Activated naive CD4-positive, alpha-beta T cell treated with anti-CD3 and anti-CD28 coated beads for 36 hours (primary cell): ENCODE data around the gene ZNF219. TPM values are rescaled to one million over a fixed set of nuclear protein-coding genes. Genes with fewer than 3 reads are reported as not detected.

Source experiments
- CTCF ChIA-PET: fragments of 350-600 bp; sonication (Branson Sonifier 250); formaldehyde crosslinking; loops from one replicate; lab custom pipeline; 2021; ENCODE audit warnings: antibody characterized with exemption; lab: Charles Lee
- DNase-seq: peaks from one replicate; pipeline ENCODE4 v3.0.0-alpha.2; 2020
- H3K27ac Mint-ChIP-seq: one replicate; pipeline ENCODE4 v1.8.0; 2021; ENCODE audit warnings: mild to moderate bottlenecking, mixed read lengths
- H3K27me3 Mint-ChIP-seq: one replicate; pipeline ENCODE4 v1.8.0; 2021; ENCODE audit warnings: low read depth, mixed read lengths
- H3K36me3 Mint-ChIP-seq: one replicate; pipeline ENCODE4 v1.8.0; 2021; ENCODE audit warnings: low read depth, mixed read lengths
- H3K4me1 Mint-ChIP-seq: one replicate; pipeline ENCODE4 v1.8.0; 2021; ENCODE audit warnings: low read depth, mixed read lengths
- H3K4me3 Mint-ChIP-seq: one replicate; pipeline ENCODE4 v1.8.0; 2021; ENCODE audit warnings: mild to moderate bottlenecking, moderate library complexity, mixed read lengths
- H3K9me3 Mint-ChIP-seq: one replicate; pipeline ENCODE4 v1.8.0; 2021; ENCODE audit warnings: mixed read lengths
- intact Hi-C: fragments of 100-400 bp; cut with micrococcal nuclease; formaldehyde crosslinking; loops from one replicate; pipeline ENCODE4 v1.15.1; 2023
- total RNA-seq, 2 experiments: library from RNA; stranded (reverse); gene quantifications; one replicate each; pipeline ENCODE4 v1.2.3, GENCODE V29; 2021

The ZNF219 gene
- total RNA-seq, 2 experiments from 2014 or later = 8.3 to 9.2 TPM

- Mint-ChIP-seq H3K27me3 (no peaks in the 10 kb centered on the region), H3K4me3 (no peak overlapping the region), H3K36me3 (no peaks in the 10 kb centered on the region), H3K27ac (no peak overlapping the region), H3K4me1 (peaks cover 22% of the 10 kb centered on the region), H3K9me3 (no peaks in the 10 kb centered on the region)
- CTCF ChIA-PET = interaction anchor here (0.8 to 12.9 kb wide), 5 partner anchors 12 to 138 kb away, joined by 3 to 260 read pairs (median 9); no protein-coding TSS in a partner anchor
- intact Hi-C loops = loop anchor here (5.0 kb wide), 1 partner anchor 251 kb away; no protein-coding TSS in a partner anchor
- DNase-seq = no peak
Observed at GRCh38 chr14:21108791-21109190, 10.3 kb upstream of the ZNF219 start.

GRCh38 chr14:21107283-21107800 lies 8.9 kb upstream of the ZNF219 start:
- H3K4me1 Mint-ChIP-seq = peaks cover 32% of the 10 kb centered on the region
- intact Hi-C loops = loop anchor here (2.0 to 5.0 kb wide), 2 partner anchors 250 to 449 kb away; no protein-coding TSS in a partner anchor
- CTCF ChIA-PET = interaction anchor here (5.3 to 12.9 kb wide), 2 partner anchors 36 to 92 kb away, joined by 37 to 260 read pairs; partner anchors contain the start of gene ARHGEF40
- no peak overlapping the region for H3K27ac Mint-ChIP-seq
- H3K27me3 Mint-ChIP-seq = no peaks in the 10 kb centered on the region
- no peak for DNase-seq
- no peaks in the 10 kb centered on the region for H3K36me3 Mint-ChIP-seq
- no peaks in the 10 kb centered on the region for H3K9me3 Mint-ChIP-seq
- H3K4me3 Mint-ChIP-seq = no peak overlapping the region

DNA sequence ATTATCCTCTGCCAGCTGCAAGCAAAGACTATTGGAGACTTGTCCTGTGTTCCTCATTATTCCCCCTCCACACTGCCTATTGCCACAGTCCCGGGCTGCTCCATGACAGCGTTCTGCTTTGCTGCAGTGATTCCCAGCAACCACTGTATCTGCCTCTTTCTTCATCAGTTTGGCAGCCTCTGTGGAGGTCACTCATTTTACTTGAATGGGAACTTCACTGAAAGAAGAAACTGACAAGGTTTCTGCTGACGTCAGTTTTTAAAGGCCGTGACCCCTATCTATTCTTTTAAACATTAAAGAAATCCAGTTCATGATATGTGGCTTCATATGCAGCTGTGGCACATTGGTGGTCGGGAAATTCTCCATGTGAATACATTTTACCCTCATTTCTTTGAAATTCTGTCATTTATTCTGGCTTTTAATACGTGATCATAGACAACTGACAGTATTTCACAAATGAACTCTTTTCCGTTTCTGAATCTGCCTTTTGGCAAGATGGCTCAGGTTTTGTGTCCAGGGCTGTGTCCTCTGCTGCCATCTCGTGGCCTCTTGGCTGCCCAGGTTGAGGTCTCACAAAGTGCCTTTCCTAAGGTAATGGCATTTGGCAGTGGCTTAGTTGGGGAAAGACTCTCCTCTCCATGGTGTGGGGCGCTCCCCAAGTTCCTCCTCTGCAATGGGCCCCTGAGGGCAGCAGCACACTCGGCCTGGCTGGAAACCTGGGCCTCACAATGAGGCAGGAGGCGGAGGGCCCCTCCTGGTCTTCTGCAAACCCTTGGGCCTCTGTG lies 8.2 kb upstream of the ZNF219 start:
- H3K27ac Mint-ChIP-seq = no peak overlapping the region
- no peaks in the 10 kb centered on the region for H3K9me3 Mint-ChIP-seq
- no peaks in the 10 kb centered on the region for H3K36me3 Mint-ChIP-seq
- intact Hi-C loops = loop anchor here (2.0 to 5.0 kb wide), 2 partner anchors 249 to 450 kb away; no protein-coding TSS in a partner anchor
- H3K4me1 Mint-ChIP-seq = peaks cover 36% of the 10 kb centered on the region
- H3K27me3 Mint-ChIP-seq = no peaks in the 10 kb centered on the region
- CTCF ChIA-PET = interaction anchor here (0.9 to 12.9 kb wide), 7 partner anchors 9 to 102 kb away, joined by 3 to 260 read pairs (median 30); partner anchors contain the start of gene ARHGEF40
- no peak overlapping the region for H3K4me3 Mint-ChIP-seq
- peak; percentile 90 for DNase-seq

GRCh38 chr14:21106176-21106497 lies 7.7 kb upstream of the ZNF219 start:
- no peak overlapping the region for H3K27ac Mint-ChIP-seq
- peaks cover 36% of the 10 kb centered on the region for H3K4me1 Mint-ChIP-seq
- no peaks in the 10 kb centered on the region for H3K27me3 Mint-ChIP-seq
- H3K4me3 Mint-ChIP-seq = no peak overlapping the region
- CTCF ChIA-PET = interaction anchor here (0.6 to 12.9 kb wide), 11 partner anchors 9 to 135 kb away, joined by 3 to 260 read pairs (median 19); partner anchors contain the start of gene ARHGEF40
- DNase-seq = no peak
- no peaks in the 10 kb centered on the region for H3K9me3 Mint-ChIP-seq
- H3K36me3 Mint-ChIP-seq = no peaks in the 10 kb centered on the region
- intact Hi-C loops = loop anchor here (2.0 to 5.0 kb wide), 2 partner anchors 249 to 451 kb away; no protein-coding TSS in a partner anchor

GRCh38 chr14:21105095-21105494 lies 6.6 kb upstream of the ZNF219 start:
- no peaks in the 10 kb centered on the region for H3K36me3 Mint-ChIP-seq
- no peak for DNase-seq
- H3K27ac Mint-ChIP-seq = no peak overlapping the region
- H3K9me3 Mint-ChIP-seq = no peaks in the 10 kb centered on the region
- CTCF ChIA-PET = interaction anchor here (0.6 to 12.9 kb wide), 42 partner anchors 10 to 372 kb away, joined by 3 to 260 read pairs (median 4); partner anchors contain the start of genes ARHGEF40 and TOX4
- peak overlapping the region; percentile 87 for H3K4me3 Mint-ChIP-seq
- no peaks in the 10 kb centered on the region for H3K27me3 Mint-ChIP-seq
- H3K4me1 Mint-ChIP-seq = peaks cover 30% of the 10 kb centered on the region
- intact Hi-C loops = loop anchor here (2.0 to 5.0 kb wide), 2 partner anchors 204 to 248 kb away; no protein-coding TSS in a partner anchor

DNA sequence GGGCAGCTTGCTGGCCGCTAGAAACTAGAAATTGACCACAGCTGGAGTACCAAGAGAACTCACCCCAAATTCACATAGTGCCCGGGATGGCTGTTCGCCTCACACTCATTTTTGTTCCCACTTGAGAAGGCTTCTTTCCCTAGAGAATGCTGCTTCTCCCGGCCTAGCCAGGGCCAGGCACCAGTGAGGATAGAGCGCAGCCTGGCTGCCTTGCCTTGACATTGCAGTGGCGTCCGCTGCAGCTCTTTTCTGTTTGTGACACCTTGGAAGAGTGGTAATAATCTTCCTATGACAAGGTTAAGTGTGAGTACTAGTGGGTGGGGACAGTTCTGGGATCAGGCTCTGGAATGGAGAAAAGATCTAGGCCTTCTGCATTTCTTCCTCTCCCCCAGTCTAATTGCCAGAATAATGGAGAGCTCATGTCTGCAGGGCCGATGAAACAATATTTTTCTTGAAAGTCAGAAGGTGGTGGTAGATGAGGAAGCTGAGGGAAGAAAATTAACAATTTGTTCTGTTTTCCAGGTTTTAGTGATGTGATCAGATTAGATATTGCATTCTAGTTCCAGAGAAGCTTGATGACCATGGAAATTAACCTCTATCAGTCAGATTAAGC lies 6.1 kb upstream of the ZNF219 start:
- DNase-seq = peak; percentile 82
- no peaks in the 10 kb centered on the region for H3K27me3 Mint-ChIP-seq
- peak overlapping the region; percentile 84 for H3K27ac Mint-ChIP-seq
- CTCF ChIA-PET = interaction anchor here (0.5 to 12.9 kb wide), 48 partner anchors 10 to 373 kb away, joined by 3 to 260 read pairs (median 4); partner anchors contain the start of genes ARHGEF40 and TOX4
- H3K4me3 Mint-ChIP-seq = peak overlapping the region; percentile 87
- intact Hi-C loops = loop anchor here (1.0 to 5.0 kb wide), 13 partner anchors 8 to 642 kb away; partner anchors contain the start of genes CHD8, METTL17, NDRG2 and PIP4P1
- H3K36me3 Mint-ChIP-seq = no peaks in the 10 kb centered on the region
- no peaks in the 10 kb centered on the region for H3K9me3 Mint-ChIP-seq
- H3K4me1 Mint-ChIP-seq = peaks cover 25% of the 10 kb centered on the region

DNA sequence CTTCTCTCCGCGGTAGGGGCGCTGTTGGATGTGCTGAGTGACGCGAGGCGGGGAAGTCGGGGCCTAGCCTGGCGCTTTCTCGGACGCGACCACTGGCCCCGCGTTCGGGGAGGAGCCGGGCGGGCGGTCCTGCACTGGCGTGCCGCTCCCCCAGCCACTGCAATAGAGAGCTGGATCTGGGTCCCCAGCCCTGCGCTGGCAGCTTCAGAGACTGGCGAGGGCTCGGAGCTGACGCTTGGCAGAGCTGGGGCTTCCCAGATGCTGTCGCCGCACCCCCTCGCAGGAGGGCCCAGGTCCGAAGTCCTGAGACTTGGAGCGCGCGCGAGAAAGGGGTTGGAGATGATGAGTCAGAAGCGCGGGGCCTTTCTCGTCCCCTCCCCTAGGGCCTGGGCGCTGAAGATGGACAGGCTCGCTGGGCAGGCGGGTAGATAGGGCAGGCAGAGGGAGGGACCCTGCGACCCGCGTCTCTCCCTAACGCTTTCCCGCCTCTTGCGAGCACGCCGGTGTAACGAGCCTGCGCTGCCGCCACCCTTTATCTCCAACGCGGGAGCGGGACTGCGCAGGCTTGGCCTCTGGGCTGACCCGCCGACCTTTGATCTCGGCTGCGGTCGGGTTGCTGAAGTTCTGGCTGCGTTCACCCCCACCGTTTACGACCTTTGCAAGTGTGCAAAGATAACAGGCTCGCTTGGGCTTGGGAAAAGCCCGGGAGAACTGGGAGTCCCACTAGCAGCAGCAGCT lies 5.4 kb upstream of the ZNF219 start:
- H3K27me3 Mint-ChIP-seq = no peaks in the 10 kb centered on the region
- intact Hi-C loops = loop anchor here (1.0 to 5.0 kb wide), 15 partner anchors 8 to 642 kb away; partner anchors contain the start of genes CHD8, HNRNPC, METTL17 and NDRG2
- H3K4me1 Mint-ChIP-seq = peaks cover 29% of the 10 kb centered on the region
- H3K4me3 Mint-ChIP-seq = peak overlapping the region; percentile 87
- peak overlapping the region; percentile 84 for H3K27ac Mint-ChIP-seq
- H3K36me3 Mint-ChIP-seq = no peaks in the 10 kb centered on the region
- peak; percentile 98 for DNase-seq
- no peaks in the 10 kb centered on the region for H3K9me3 Mint-ChIP-seq
- CTCF ChIA-PET = interaction anchor here (0.5 to 12.9 kb wide), 42 partner anchors 8 to 409 kb away, joined by 3 to 260 read pairs (median 4); partner anchors contain the start of genes ARHGEF40 and TOX4

GRCh38 chr14:21103411-21103709 lies 4.9 kb upstream of the ZNF219 start:
- Mint-ChIP-seq H3K27me3 (no peaks in the 10 kb centered on the region), H3K4me3 (peak overlapping the region; percentile 87), H3K4me1 (peaks cover 31% of the 10 kb centered on the region), H3K27ac (peak overlapping the region; percentile 84), H3K36me3 (no peaks in the 10 kb centered on the region), H3K9me3 (no peaks in the 10 kb centered on the region)
- no peak for DNase-seq
- CTCF ChIA-PET = interaction anchor here (0.7 to 12.9 kb wide), 18 partner anchors 9 to 410 kb away, joined by 3 to 260 read pairs (median 5); partner anchors contain the start of gene ARHGEF40
- intact Hi-C loops = loop anchor here (1.0 to 5.0 kb wide), 4 partner anchors 166 to 641 kb away; partner anchors contain the start of genes HNRNPC, PIP4P1 and SUPT16H

DNA sequence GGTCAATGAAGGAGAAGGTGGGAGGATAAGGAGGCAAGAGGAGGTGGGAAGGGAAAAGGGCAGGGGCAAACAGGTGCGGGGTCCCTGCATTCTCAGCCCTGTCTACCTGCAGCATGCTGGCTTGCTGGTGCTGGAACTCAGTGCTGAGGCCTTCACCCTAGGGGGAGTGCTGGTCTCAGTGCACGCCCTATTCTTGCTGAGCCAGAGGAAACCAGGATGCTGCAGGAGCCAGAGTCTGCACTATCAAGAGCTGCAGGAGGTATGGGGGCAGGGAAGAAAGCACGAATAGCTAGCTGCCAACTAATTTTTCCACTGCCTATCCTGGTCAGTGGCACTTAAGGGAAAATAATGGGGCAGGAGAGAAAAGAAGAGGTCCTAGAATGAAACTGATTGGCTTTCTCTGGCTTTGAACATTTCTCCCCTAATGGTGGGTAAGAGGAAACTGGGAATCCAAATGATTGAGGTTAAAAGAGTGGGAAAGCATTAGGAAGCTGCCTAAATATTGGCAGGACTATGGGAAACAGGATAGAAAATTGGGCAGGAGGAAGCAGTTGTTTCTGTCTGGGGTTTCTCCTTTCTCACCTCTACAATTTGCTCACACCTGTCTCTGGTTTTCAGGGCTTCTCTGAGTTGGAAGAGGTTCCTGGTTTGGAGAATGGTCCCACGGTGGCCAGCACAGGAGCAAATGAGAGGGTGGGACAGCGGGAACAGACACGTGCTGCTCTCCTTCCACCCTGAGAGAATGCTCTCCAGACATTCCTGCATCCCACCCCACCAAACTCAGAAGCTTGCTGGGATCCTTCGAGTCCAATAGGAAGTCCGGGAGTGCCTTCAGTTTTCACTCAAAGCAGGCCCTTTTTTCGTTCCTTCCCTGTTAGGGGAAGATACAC lies 4.3 kb upstream of the ZNF219 start:
- intact Hi-C loops = loop anchor here (1.0 to 5.0 kb wide), 4 partner anchors 167 to 640 kb away; partner anchors contain the start of genes HNRNPC, PIP4P1 and SUPT16H
- no peak for DNase-seq
- Mint-ChIP-seq H3K27ac (peak overlapping the region; percentile 84), H3K27me3 (no peaks in the 10 kb centered on the region), H3K9me3 (no peaks in the 10 kb centered on the region), H3K4me3 (peak overlapping the region; percentile 87), H3K4me1 (peaks cover 31% of the 10 kb centered on the region), H3K36me3 (no peaks in the 10 kb centered on the region)
- CTCF ChIA-PET = interaction anchor here (0.7 to 12.9 kb wide), 17 partner anchors 8 to 410 kb away, joined by 3 to 260 read pairs (median 5); partner anchors contain the start of gene ARHGEF40

DNA sequence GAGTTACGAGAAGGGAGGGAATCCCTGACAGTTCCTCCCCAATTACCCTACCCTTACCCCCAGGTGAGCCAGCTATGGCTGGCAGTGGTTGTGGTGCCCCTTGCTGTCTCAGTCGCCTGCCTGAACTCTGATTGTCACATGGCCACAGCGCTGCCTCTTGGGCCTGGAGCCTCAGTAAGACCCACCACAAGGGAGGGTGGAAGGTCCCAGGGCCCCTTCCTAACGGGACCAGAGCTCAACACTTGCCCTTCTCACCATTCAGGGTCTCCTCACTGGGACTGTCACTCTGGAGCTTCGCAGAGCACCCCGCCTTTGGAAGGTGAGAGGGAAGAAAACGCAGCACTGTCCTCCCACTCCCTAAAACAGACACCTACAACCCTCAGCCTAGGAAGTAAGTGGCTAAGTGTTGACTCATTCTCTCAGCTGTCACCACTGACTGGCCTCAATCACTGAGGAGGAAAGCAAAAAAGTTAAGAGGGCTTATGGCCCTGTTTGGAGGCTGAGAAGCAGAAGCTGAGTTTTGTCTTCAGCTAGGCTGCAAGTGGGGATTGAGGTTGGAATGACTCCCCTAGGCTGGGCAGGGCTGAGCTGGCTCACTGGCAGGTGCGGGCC lies 3.5 kb upstream of the ZNF219 start:
- Mint-ChIP-seq H3K9me3 (no peaks in the 10 kb centered on the region), H3K4me3 (peak overlapping the region; percentile 4), H3K36me3 (no peaks in the 10 kb centered on the region), H3K27ac (no peak overlapping the region), H3K27me3 (no peaks in the 10 kb centered on the region), H3K4me1 (peaks cover 32% of the 10 kb centered on the region)
- CTCF ChIA-PET = interaction anchor here (0.6 to 12.9 kb wide), 8 partner anchors 7 to 131 kb away, joined by 3 to 260 read pairs (median 16); no protein-coding TSS in a partner anchor
- DNase-seq = no peak
- intact Hi-C loops = loop anchor here (2.0 to 5.0 kb wide), 2 partner anchors 419 to 640 kb away; partner anchors contain the start of gene PIP4P1
